ENCODE results near the gene ZNF692. TPM values are rescaled to one million over a fixed set of nuclear protein-coding genes. Genes with fewer than 3 reads are reported as not detected.
"Not testable (repeated sequence)": the region's sequence is repeated elsewhere in the genome, so short reads cannot be mapped to it uniquely, and the experiment has no call there.

ZNF692 gene
- total RNA-seq, 4 donors from 2014 or later = 21.2 to 43.5 (median 29.2) TPM

GRCh38 chr1:248892590-248892989 is 33.7 kb upstream of the ZNF692 start:
- intact Hi-C loops (cut with DNase I; ENCODE audit: low total_unique reads) = no loop called here
- H3K36me3 ChIP-seq = no peaks in the 10 kb centered on the region
- H3K4me3 ChIP-seq = no peak overlapping the region
- peaks cover 0 to 7% of the 10 kb centered on the region in 2 donors for H3K27me3 ChIP-seq
- no peak for DNase-seq
- no peaks in the 10 kb centered on the region for H3K9me3 ChIP-seq
- no peak for TF ChIP-seq POLR2A (IDR thresholded peaks at IDR 0.05)
- no peak for TF ChIP-seq CTCF (IDR thresholded peaks at IDR 0.05)
- H3K4me1 ChIP-seq = no peaks in the 10 kb centered on the region
- no peak overlapping the region for H3K27ac ChIP-seq

GRCh38 chr1:248891758-248892157 is 32.9 kb upstream of the ZNF692 start:
- Histone ChIP-seq H3K27me3 (peaks cover 0 to 2% of the 10 kb centered on the region in 2 donors), H3K4me1 (no peaks in the 10 kb centered on the region), H3K36me3 (no peaks in the 10 kb centered on the region), H3K4me3 (no peak overlapping the region), H3K27ac (no peak overlapping the region), H3K9me3 (no peaks in the 10 kb centered on the region)
- DNase-seq = no peak
- TF ChIP-seq POLR2A (IDR thresholded peaks at IDR 0.05) (no peak), CTCF (IDR thresholded peaks at IDR 0.05) (no peak)
- intact Hi-C loops (cut with DNase I; ENCODE audit: low total_unique reads) = no loop called here

- intact Hi-C loops (cut with DNase I; ENCODE audit: low total_unique reads) = no loop called here
- Histone ChIP-seq H3K27ac (no peak overlapping the region), H3K4me3 (no peak overlapping the region), H3K4me1 (no peaks in the 10 kb centered on the region), H3K36me3 (no peaks in the 10 kb centered on the region), H3K27me3 (no peaks in the 10 kb centered on the region), H3K9me3 (no peaks in the 10 kb centered on the region)
- TF ChIP-seq CTCF (IDR thresholded peaks at IDR 0.05) (no peak), POLR2A (IDR thresholded peaks at IDR 0.05) (no peak)
- no peak for DNase-seq
These were observed 31.9 kb upstream of the ZNF692 start for GRCh38 chr1:248890549-248891498.

- DNase-seq; intact Hi-C loops (cut with DNase I; ENCODE audit: low total_unique reads); H3K9me3 ChIP-seq: not testable (repeated sequence)
These were observed 31.0 kb upstream of the ZNF692 start for GRCh38 chr1:248889914-248890243.

GRCh38 chr1:248886237-248886895 is 27.5 kb upstream of the ZNF692 start:
- no peak for DNase-seq
- H3K9me3 ChIP-seq = no peaks in the 10 kb centered on the region
- no peaks in the 10 kb centered on the region for H3K27me3 ChIP-seq
- no peak for TF ChIP-seq CTCF (IDR thresholded peaks at IDR 0.05)
- no peak for TF ChIP-seq POLR2A (IDR thresholded peaks at IDR 0.05)
- no peak overlapping the region for H3K27ac ChIP-seq
- H3K4me1 ChIP-seq = no peaks in the 10 kb centered on the region
- no peak overlapping the region for H3K4me3 ChIP-seq
- H3K36me3 ChIP-seq = no peaks in the 10 kb centered on the region
- intact Hi-C loops (cut with DNase I; ENCODE audit: low total_unique reads) = no loop called here

More at GRCh38 chr1:248889914-248890243, 31.0 kb upstream of the ZNF692 start:
- H3K4me1 ChIP-seq, H3K27me3 ChIP-seq, H3K36me3 ChIP-seq, H3K27ac ChIP-seq, H3K4me3 ChIP-seq: not testable (repeated sequence)
